Measurements from ENCODE around the gene SUN2.

Gene SUN2

DNA sequence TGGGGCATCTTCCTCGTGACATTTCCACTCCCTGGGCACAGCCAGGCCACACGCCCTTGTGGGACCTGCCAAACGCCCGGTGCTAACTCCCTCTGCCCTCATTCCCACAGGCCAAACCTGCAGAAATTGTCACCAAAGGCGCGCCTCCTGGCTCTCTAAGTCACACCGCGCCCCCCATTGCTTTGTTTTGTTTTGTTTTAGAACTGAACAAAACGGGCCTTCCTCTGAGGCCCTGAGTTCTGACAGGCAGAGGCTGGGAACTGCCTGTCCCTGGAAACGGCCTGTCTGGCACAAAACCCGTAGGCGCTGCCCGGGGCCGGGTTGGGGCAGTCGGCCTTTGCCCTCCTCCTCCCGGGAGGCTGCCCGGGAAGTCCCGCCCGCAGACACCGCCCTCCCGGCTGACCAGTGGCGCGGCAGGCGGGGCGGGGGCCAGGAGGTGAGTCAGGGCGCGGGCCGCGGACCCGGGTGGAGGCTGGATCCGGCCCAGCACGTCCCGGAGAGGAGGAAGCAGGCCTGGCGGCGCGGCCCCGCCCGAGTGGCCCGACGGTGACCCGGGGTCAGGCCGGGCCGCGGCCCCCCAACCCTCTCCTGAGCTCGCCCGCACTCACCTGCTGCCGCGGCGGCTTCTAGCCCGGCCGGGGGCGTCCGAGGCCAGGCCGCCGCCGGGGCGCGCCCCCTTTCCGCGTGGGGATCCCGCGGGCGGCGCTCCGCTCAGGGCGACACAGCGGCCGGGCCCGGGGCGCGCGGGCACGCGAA is 465 bp downstream of the SUN2 start (continued):
- TF ChIP-seq ZNF510 (tag by site-specific recombination; IDR thresholded peaks at IDR 0.05; ENCODE audit: insufficient replicate concordance) (no peak), GLIS2 (tag by site-specific recombination; IDR thresholded peaks at IDR 0.05) (peak; percentile 64; the same call in 1 of the 2 replicates), ZNF571 (tag by site-specific recombination; IDR thresholded peaks at IDR 0.05) (no peak), SALL2 (tag by site-specific recombination; IDR thresholded peaks at IDR 0.05; ENCODE audit: borderline replicate concordance) (no peak), ZNF292 (tag by site-specific recombination; IDR thresholded peaks at IDR 0.05; ENCODE audit: borderline replicate concordance, low read depth) (no peak), ZNF561 (tag by site-specific recombination; IDR thresholded peaks at IDR 0.05; ENCODE audit: borderline replicate concordance) (no peak), ZNF19 (tag by site-specific recombination; IDR thresholded peaks at IDR 0.05; ENCODE audit: low read depth) (no peak), ZNF169 (tag by site-specific recombination; IDR thresholded peaks at IDR 0.05) (no peak), ZNF394 (tag by site-specific recombination; IDR thresholded peaks at IDR 0.05; ENCODE audit: borderline replicate concordance) (0 out of 2 replicates have a peak, but pooled peaks have one; percentile 15), ZNF624 (tag by site-specific recombination; IDR thresholded peaks at IDR 0.05) (no peak)
- TF ChIP-seq, protein P1, sequence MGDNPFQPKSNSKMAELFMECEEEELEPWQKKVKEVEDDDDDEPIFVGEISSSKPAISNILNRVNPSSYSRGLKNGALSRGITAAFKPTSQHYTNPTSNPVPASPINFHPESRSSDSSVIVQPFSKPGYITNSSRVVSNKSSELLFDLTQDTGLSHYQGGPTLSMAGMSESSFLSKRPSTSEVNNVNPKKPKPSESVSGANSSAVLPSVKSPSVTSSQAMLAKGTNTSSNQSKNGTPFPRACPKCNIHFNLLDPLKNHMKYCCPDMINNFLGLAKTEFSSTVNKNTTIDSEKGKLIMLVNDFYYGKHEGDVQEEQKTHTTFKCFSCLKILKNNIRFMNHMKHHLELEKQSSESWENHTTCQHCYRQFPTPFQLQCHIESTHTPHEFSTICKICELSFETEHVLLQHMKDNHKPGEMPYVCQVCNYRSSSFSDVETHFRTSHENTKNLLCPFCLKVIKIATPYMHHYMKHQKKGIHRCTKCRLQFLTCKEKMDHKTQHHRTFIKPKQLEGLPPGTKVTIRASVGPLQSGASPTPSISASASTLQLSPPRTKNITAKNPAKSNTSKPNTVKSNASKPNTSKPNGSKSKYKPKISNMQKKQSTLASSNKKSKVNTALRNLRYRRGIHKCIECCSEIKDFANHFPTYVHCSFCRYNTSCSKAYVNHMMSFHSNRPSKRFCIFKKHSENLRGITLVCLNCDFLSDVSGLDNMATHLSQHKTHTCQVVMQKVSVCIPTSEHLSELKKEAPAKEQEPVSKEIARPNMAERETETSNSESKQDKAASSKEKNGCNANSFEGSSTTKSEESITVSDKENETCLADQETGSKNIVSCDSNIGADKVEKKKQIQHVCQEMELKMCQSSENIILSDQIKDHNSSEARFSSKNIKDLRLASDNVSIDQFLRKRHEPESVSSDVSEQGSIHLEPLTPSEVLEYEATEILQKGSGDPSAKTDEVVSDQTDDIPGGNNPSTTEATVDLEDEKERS (tag by site-specific recombination; IDR thresholded peaks at IDR 0.05), result no peak
- TF ChIP-seq, protein P2, sequence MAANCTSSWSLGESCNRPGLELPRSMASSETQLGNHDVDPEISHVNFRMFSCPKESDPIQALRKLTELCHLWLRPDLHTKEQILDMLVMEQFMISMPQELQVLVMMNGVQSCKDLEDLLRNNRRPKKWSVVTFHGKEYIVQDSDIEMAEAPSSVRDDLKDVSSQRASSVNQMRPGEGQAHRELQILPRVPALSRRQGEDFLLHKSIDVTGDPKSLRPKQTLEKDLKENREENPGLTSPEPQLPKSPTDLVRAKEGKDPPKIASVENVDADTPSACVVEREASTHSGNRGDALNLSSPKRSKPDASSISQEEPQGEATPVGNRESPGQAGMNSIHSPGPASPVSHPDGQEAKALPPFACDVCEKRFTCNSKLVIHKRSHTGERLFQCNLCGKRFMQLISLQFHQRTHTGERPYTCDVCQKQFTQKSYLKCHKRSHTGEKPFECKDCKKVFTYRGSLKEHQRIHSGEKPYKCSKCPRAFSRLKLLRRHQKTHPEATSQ (tag by site-specific recombination; IDR thresholded peaks at IDR 0.05), result no peak
- TF ChIP-seq, protein P3, sequence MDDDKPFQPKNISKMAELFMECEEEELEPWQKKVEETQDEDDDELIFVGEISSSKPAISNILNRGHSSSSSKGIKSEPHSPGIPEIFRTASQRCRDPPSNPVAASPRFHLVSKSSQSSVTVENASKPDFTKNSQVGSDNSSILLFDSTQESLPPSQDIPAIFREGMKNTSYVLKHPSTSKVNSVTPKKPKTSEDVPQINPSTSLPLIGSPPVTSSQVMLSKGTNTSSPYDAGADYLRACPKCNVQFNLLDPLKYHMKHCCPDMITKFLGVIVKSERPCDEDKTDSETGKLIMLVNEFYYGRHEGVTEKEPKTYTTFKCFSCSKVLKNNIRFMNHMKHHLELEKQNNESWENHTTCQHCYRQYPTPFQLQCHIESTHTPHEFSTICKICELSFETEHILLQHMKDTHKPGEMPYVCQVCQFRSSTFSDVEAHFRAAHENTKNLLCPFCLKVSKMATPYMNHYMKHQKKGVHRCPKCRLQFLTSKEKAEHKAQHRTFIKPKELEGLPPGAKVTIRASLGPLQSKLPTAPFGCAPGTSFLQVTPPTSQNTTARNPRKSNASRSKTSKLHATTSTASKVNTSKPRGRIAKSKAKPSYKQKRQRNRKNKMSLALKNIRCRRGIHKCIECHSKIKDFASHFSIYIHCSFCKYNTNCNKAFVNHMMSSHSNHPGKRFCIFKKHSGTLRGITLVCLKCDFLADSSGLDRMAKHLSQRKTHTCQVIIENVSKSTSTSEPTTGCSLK (tag by site-specific recombination; IDR thresholded peaks at IDR 0.05), result no peak

DNA sequence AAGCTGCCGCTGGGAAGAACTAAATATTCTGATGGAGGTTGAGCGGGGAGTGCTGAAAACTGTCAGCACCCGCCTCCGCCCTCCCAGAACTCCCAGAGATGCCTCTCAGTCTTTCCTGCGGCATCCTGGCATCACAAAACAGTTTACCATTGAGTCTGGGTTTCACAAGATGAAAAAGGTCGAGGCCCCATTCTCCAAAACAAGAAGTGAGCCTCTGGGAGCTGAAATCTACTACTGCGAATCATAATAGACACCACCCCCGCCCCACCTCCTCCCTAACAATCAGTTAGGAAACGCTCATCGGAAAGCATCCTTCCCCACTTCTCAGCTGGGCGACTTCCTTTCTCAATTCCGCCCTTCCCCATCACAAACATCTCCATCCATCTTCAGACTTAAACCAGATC is 1.0 kb downstream of the SUN2 start:
- TF ChIP-seq, protein P4, sequence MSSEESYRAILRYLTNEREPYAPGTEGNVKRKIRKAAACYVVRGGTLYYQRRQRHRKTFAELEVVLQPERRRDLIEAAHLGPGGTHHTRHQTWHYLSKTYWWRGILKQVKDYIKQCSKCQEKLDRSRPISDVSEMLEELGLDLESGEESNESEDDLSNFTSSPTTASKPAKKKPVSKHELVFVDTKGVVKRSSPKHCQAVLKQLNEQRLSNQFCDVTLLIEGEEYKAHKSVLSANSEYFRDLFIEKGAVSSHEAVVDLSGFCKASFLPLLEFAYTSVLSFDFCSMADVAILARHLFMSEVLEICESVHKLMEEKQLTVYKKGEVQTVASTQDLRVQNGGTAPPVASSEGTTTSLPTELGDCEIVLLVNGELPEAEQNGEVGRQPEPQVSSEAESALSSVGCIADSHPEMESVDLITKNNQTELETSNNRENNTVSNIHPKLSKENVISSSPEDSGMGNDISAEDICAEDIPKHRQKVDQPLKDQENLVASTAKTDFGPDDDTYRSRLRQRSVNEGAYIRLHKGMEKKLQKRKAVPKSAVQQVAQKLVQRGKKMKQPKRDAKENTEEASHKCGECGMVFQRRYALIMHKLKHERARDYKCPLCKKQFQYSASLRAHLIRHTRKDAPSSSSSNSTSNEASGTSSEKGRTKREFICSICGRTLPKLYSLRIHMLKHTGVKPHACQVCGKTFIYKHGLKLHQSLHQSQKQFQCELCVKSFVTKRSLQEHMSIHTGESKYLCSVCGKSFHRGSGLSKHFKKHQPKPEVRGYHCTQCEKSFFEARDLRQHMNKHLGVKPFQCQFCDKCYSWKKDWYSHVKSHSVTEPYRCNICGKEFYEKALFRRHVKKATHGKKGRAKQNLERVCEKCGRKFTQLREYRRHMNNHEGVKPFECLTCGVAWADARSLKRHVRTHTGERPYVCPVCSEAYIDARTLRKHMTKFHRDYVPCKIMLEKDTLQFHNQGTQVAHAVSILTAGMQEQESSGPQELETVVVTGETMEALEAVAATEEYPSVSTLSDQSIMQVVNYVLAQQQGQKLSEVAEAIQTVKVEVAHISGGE (tag by site-specific recombination; conservative IDR thresholded peaks at IDR 0.05; ENCODE audit: low read depth), result no peak
- TF ChIP-seq, protein P5, sequence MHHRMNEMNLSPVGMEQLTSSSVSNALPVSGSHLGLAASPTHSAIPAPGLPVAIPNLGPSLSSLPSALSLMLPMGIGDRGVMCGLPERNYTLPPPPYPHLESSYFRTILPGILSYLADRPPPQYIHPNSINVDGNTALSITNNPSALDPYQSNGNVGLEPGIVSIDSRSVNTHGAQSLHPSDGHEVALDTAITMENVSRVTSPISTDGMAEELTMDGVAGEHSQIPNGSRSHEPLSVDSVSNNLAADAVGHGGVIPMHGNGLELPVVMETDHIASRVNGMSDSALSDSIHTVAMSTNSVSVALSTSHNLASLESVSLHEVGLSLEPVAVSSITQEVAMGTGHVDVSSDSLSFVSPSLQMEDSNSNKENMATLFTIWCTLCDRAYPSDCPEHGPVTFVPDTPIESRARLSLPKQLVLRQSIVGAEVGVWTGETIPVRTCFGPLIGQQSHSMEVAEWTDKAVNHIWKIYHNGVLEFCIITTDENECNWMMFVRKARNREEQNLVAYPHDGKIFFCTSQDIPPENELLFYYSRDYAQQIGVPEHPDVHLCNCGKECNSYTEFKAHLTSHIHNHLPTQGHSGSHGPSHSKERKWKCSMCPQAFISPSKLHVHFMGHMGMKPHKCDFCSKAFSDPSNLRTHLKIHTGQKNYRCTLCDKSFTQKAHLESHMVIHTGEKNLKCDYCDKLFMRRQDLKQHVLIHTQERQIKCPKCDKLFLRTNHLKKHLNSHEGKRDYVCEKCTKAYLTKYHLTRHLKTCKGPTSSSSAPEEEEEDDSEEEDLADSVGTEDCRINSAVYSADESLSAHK (tag by site-specific recombination; IDR thresholded peaks at IDR 0.05), result peak; percentile 72; the same call in 1 of the 2 replicates
- TF ChIP-seq ZNF366 (tag by site-specific recombination; conservative IDR thresholded peaks at IDR 0.05), result no peak; the same call in 1 of the 2 replicates
- Histone ChIP-seq H3K9me3 (ENCODE audit: control insufficient read depth, insufficient read depth, low read depth, low read length) (no peaks in the 10 kb centered on the region), H3K36me3 (ENCODE audit: control insufficient read depth in 2 of 2, insufficient read depth in 1 of 2, low read length in 2 of 2) (peaks cover 6 to 40% of the 10 kb centered on the region in 2 experiments; a peak in 2 of 3 replicates), H3K27ac (ENCODE audit: extremely low read depth, low read depth, low read length) (peak overlapping the region; percentile 97), H3K4me1 (ENCODE audit: control insufficient read depth, insufficient read depth, low read length) (peaks cover 9% of the 10 kb centered on the region), H3K4me3 (ENCODE audit: low read depth, low read length) (peak overlapping the region; percentile 71)
- POLR2A ChIA-PET, result interaction anchor here (0.7 kb wide), 1 partner anchor 14 kb away, joined by 5 read pairs; no protein-coding TSS in a partner anchor
- CTCF ChIA-PET, result interaction anchor here (0.7 to 1.6 kb wide), 4 partner anchors 14 to 116 kb away, joined by 3 to 5 read pairs (median 4); no protein-coding TSS in a partner anchor

Data from HEK293 (cell line).